GM23338 (cell line): Measurements from ENCODE around the gene BECN2. TPM values are rescaled to one million over a fixed set of nuclear protein-coding genes. Genes with fewer than 3 reads are reported as not detected.

Experiments
- ATAC-seq: fragments of 200-7000 bp; cut with Tn5 transposase; 3 replicates; pipeline ENCODE4 v1.9.1; 2020
- DNase-seq: peaks from one replicate; pipeline ENCODE4 v3.0.0-alpha.2; 2015; ENCODE audit warnings: low spot score
- H2AFZ ChIP-seq: fragments of 200-600 bp; sonication (generic); 2 replicates; pipeline ENCODE4 v1.8.0; 2016; ENCODE audit warnings: antibody characterized with exemption, mild to moderate bottlenecking, moderate library complexity
- H3F3A ChIP-seq: fragments of 200-600 bp; sonication (generic); replicated peaks from 2 replicates; pipeline ENCODE4 v1.8.0; 2017; ENCODE audit warnings: antibody characterized with exemption, mixed run types, low read depth
- H3K27ac ChIP-seq: fragments of 200-600 bp; sonication (generic); 2 replicates; pipeline ENCODE4 v1.6.1; 2016; ENCODE audit warnings: low read depth
- H3K27me3 ChIP-seq: fragments of 200-600 bp; sonication (generic); 2 replicates; pipeline ENCODE4 v1.8.0; 2016; ENCODE audit warnings: mild to moderate bottlenecking, mixed run types, moderate library complexity; ENCODE audit not compliant: insufficient read depth
- H3K36me3 ChIP-seq: fragments of 200-600 bp; sonication (generic); 2 replicates; pipeline ENCODE4 v1.8.0; 2016; ENCODE audit warnings: mild to moderate bottlenecking; ENCODE audit not compliant: insufficient read depth
- H3K4me1 ChIP-seq: fragments of 200-600 bp; sonication (generic); 2 replicates; pipeline ENCODE4 v1.8.0; 2016; ENCODE audit warnings: mild to moderate bottlenecking, moderate library complexity; ENCODE audit not compliant: insufficient read depth
- H3K4me2 ChIP-seq: fragments of 200-600 bp; sonication (generic); 2 replicates; pipeline ENCODE4 v1.7.1; 2017; ENCODE audit warnings: mixed run types
- H3K4me3 ChIP-seq: fragments of 200-600 bp; sonication (generic); 2 replicates; pipeline ENCODE4 v1.6.1; 2016; ENCODE audit warnings: mixed run types
- H3K79me2 ChIP-seq: fragments of 200-600 bp; sonication (generic); replicated peaks from 2 replicates; pipeline ENCODE4 v1.8.0; 2017; ENCODE audit warnings: mild to moderate bottlenecking; ENCODE audit not compliant: insufficient read depth
- H3K9me2 ChIP-seq: fragments of 200-600 bp; sonication (generic); 2 replicates; pipeline ENCODE4 v1.8.0; 2017; ENCODE audit not compliant: insufficient read depth
- H4K20me1 ChIP-seq: fragments of 200-600 bp; sonication (generic); replicated peaks from 2 replicates; pipeline ENCODE4 v1.8.0; 2017; ENCODE audit warnings: mild to moderate bottlenecking; ENCODE audit not compliant: insufficient read depth
- H3K27ac Mint-ChIP-seq: 2 replicates; pipeline ENCODE4 v1.8.0; 2020; ENCODE audit warnings: inconsistent platforms, mild to moderate bottlenecking, moderate library complexity, mixed read lengths
- H3K27me3 Mint-ChIP-seq: 3 replicates; pipeline ENCODE4 v1.8.0; 2022; ENCODE audit warnings: low read depth, mild to moderate bottlenecking, moderate library complexity, mixed read lengths, inconsistent platforms; ENCODE audit not compliant: insufficient read depth, poor library complexity
- H3K36me3 Mint-ChIP-seq: 3 replicates; pipeline ENCODE4 v1.8.0; 2021; ENCODE audit warnings: low read depth, mild to moderate bottlenecking, inconsistent platforms, moderate library complexity, mixed read lengths
- H3K4me1 Mint-ChIP-seq: 3 replicates; pipeline ENCODE4 v1.8.0; 2020; ENCODE audit warnings: mild to moderate bottlenecking, inconsistent platforms, mixed read lengths
- H3K4me3 Mint-ChIP-seq: 3 replicates; pipeline ENCODE4 v1.8.0; 2021; ENCODE audit warnings: moderate library complexity, mild to moderate bottlenecking, inconsistent platforms, mixed read lengths
- H3K9me3 Mint-ChIP-seq: 3 replicates; pipeline ENCODE4 v1.8.0; 2020; ENCODE audit warnings: moderate library complexity, mild to moderate bottlenecking, inconsistent platforms, mixed read lengths
- CREB1 ChIP-seq: fragments of 250-450 bp; sonication (Bioruptor Pico); IDR thresholded peaks from 2 replicates; pipeline ENCODE4 v1.5.0; 2020; ENCODE audit warnings: low read depth, mild to moderate bottlenecking, moderate library complexity
- JUNB ChIP-seq: IDR thresholded peaks from one replicate; pipeline ENCODE4 v1.6.1; 2016; ENCODE audit warnings: antibody characterized with exemption; ENCODE audit not compliant: unreplicated experiment
- NANOG ChIP-seq: IDR thresholded peaks from 2 replicates; pipeline ENCODE4 v1.6.1; 2016; ENCODE audit warnings: antibody characterized with exemption, borderline replicate concordance
- POLR2AphosphoS5 ChIP-seq: IDR thresholded peaks from 2 replicates; pipeline ENCODE4 v1.6.1; 2016; ENCODE audit warnings: antibody characterized with exemption, low read depth
- ZNF114 ChIP-seq: fragments of 250-450 bp; sonication (Bioruptor Pico); IDR thresholded peaks from 2 replicates; pipeline ENCODE4 v1.5.0; 2020; ENCODE audit warnings: mild to moderate bottlenecking, moderate library complexity
- ZNF331 ChIP-seq: fragments of 250-450 bp; sonication (Bioruptor Pico); IDR thresholded peaks from 2 replicates; pipeline ENCODE4 v1.5.0; 2020; ENCODE audit warnings: low read depth, mild to moderate bottlenecking, moderate library complexity
- ZNF462 ChIP-seq: fragments of 250-450 bp; sonication (Bioruptor Pico); IDR thresholded peaks from 2 replicates; pipeline ENCODE4 v1.5.0; 2020; ENCODE audit warnings: mild to moderate bottlenecking, moderate library complexity
- polyA plus RNA-seq: library from polyadenylated mRNA; unstranded; fragments of >200 nt; fragmentation: Nextera tagmentation; extraction: Ambion mirVana; gene quantifications from 2 replicates; pipeline ENCODE4 v1.2.1, GENCODE V29; 2016
- total RNA-seq: library from RNA; depleted of rRNA; stranded (reverse); fragments of >200 nt; shearing (Covaris generic); gene quantifications from 2 replicates; pipeline ENCODE4 v1.2.3, GENCODE V29; 2014
- TF ChIP-seq, protein P1 (sequence below): IDR thresholded peaks from one replicate; pipeline ENCODE4 v1.6.1; 2018; ENCODE audit warnings: antibody characterized with exemption; ENCODE audit not compliant: unreplicated experiment
- TF ChIP-seq, protein P2 (sequence below): IDR thresholded peaks from 2 replicates; pipeline ENCODE4 v1.6.1; 2016; ENCODE audit warnings: antibody characterized with exemption

The BECN2 gene
- total and polyA plus RNA-seq, 2 experiments from 2014 or later, result not detected

- TF ChIP-seq ZNF462 (CRISPR knock-in tag) (no peak), POLR2AphosphoS5 (no peak), NANOG (no peak)
Measured at GRCh38 chr1:241944300-241944699, 13.3 kb upstream of the BECN2 start (continued).

GRCh38 chr1:241947354-241947753 is 10.2 kb upstream of the BECN2 start:
- H3K4me3 ChIP-seq, result no peak overlapping the region
- no peaks in the 10 kb centered on the region for H3F3A ChIP-seq
- H3K27ac ChIP-seq, result no peak overlapping the region
- no peak for TF ChIP-seq CREB1 (CRISPR knock-in tag)
- TF ChIP-seq, protein P1, sequence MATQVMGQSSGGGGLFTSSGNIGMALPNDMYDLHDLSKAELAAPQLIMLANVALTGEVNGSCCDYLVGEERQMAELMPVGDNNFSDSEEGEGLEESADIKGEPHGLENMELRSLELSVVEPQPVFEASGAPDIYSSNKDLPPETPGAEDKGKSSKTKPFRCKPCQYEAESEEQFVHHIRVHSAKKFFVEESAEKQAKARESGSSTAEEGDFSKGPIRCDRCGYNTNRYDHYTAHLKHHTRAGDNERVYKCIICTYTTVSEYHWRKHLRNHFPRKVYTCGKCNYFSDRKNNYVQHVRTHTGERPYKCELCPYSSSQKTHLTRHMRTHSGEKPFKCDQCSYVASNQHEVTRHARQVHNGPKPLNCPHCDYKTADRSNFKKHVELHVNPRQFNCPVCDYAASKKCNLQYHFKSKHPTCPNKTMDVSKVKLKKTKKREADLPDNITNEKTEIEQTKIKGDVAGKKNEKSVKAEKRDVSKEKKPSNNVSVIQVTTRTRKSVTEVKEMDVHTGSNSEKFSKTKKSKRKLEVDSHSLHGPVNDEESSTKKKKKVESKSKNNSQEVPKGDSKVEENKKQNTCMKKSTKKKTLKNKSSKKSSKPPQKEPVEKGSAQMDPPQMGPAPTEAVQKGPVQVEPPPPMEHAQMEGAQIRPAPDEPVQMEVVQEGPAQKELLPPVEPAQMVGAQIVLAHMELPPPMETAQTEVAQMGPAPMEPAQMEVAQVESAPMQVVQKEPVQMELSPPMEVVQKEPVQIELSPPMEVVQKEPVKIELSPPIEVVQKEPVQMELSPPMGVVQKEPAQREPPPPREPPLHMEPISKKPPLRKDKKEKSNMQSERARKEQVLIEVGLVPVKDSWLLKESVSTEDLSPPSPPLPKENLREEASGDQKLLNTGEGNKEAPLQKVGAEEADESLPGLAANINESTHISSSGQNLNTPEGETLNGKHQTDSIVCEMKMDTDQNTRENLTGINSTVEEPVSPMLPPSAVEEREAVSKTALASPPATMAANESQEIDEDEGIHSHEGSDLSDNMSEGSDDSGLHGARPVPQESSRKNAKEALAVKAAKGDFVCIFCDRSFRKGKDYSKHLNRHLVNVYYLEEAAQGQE, result no peak
- no peak for TF ChIP-seq JUNB
- TF ChIP-seq, protein P2, sequence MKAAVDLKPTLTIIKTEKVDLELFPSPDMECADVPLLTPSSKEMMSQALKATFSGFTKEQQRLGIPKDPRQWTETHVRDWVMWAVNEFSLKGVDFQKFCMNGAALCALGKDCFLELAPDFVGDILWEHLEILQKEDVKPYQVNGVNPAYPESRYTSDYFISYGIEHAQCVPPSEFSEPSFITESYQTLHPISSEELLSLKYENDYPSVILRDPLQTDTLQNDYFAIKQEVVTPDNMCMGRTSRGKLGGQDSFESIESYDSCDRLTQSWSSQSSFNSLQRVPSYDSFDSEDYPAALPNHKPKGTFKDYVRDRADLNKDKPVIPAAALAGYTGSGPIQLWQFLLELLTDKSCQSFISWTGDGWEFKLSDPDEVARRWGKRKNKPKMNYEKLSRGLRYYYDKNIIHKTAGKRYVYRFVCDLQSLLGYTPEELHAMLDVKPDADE, result no peak
- TF ChIP-seq ZNF331 (CRISPR knock-in tag), result no peak
- TF ChIP-seq ZNF114, result no peak
- Mint-ChIP-seq H3K27ac (no peak overlapping the region), H3K9me3 (peaks cover 2% of the 10 kb centered on the region; the same call in 1 of the 3 replicates), H3K27me3 (peaks cover 2% of the 10 kb centered on the region), H3K36me3 (no peaks in the 10 kb centered on the region), H3K4me3 (no peak overlapping the region), H3K4me1 (no peaks in the 10 kb centered on the region)
- no peaks in the 10 kb centered on the region for H3K9me2 ChIP-seq
- ATAC-seq (no peak), DNase-seq (no peak)
- H3K4me1 ChIP-seq, result no peaks in the 10 kb centered on the region
- no peaks in the 10 kb centered on the region for H4K20me1 ChIP-seq
- no peaks in the 10 kb centered on the region for H3K36me3 ChIP-seq
- no peak overlapping the region for H2AFZ ChIP-seq
- no peaks in the 10 kb centered on the region for H3K27me3 ChIP-seq
- no peaks in the 10 kb centered on the region for H3K79me2 ChIP-seq
- H3K4me2 ChIP-seq, result no peak overlapping the region
